MCF 10A (cell line): ENCODE data around the gene PDZD8. TPM values are rescaled to one million over a fixed set of nuclear protein-coding genes. Genes with fewer than 3 reads are reported as not detected.

ENCODE experiments used
- BruUV-seq: library from RNA; stranded (reverse); fragments of 400-500 nt; replicated peaks from 2 replicates; lab custom pipeline; 2021; lab: Mats Ljungman, UMichigan
- CTCF ChIA-PET: fragments of 300-600 bp; sonication (Branson Sonifier 250); formaldehyde crosslinking; extraction: SDS; loops from one replicate; lab custom pipeline; 2021; ENCODE audit warnings: antibody characterized with exemption, inconsistent platforms; lab: Yijun Ruan, JAX
- POLR2A ChIA-PET: fragments of 300-600, 350-650 bp; sonication (Branson Sonifier 250); formaldehyde crosslinking; extraction: SDS; loops from one replicate; lab custom pipeline; 2020; ENCODE audit warnings: antibody characterized with exemption, inconsistent platforms; lab: Yijun Ruan, JAX
- DNase-seq: peaks from one replicate; pipeline ENCODE4 v3.0.0-alpha.2; 2018; ENCODE audit not compliant: unreplicated experiment
- H3K27ac Mint-ChIP-seq: one replicate; pipeline ENCODE4 v1.8.0; 2022; ENCODE audit warnings: mild to moderate bottlenecking, low read depth, mixed read lengths; ENCODE audit not compliant: unreplicated experiment
- H3K27me3 Mint-ChIP-seq: one replicate; pipeline ENCODE4 v1.8.0; 2022; ENCODE audit warnings: mixed read lengths; ENCODE audit not compliant: insufficient read depth, unreplicated experiment
- H3K36me3 Mint-ChIP-seq: one replicate; pipeline ENCODE4 v1.8.0; 2022; ENCODE audit warnings: mild to moderate bottlenecking, moderate library complexity, mixed read lengths; ENCODE audit not compliant: insufficient read depth, unreplicated experiment
- H3K4me1 Mint-ChIP-seq: one replicate; pipeline ENCODE4 v1.8.0; 2022; ENCODE audit warnings: mixed read lengths; ENCODE audit not compliant: insufficient read depth, unreplicated experiment
- H3K4me3 Mint-ChIP-seq: one replicate; pipeline ENCODE4 v1.8.0; 2022; ENCODE audit warnings: mild to moderate bottlenecking, moderate library complexity, mixed read lengths; ENCODE audit not compliant: unreplicated experiment
- H3K9me3 Mint-ChIP-seq: one replicate; pipeline ENCODE4 v1.8.0; 2022; ENCODE audit warnings: mixed read lengths; ENCODE audit not compliant: unreplicated experiment
- CTCF ChIP-seq: fragments of 200-600 bp; IDR thresholded peaks from one replicate; pipeline ENCODE4 v1.8.0; 2022; ENCODE audit warnings: antibody characterized with exemption, mild to moderate bottlenecking; ENCODE audit not compliant: unreplicated experiment
- intact Hi-C: fragments of 100-400 bp; cut with micrococcal nuclease; formaldehyde crosslinking; loops from 2 replicates; pipeline ENCODE4 v1.14.1; 2022
- total RNA-seq: library from RNA; stranded (reverse); gene quantifications from 2 replicates; pipeline ENCODE4 v1.2.3, GENCODE V29; 2022

PDZD8 gene
- total RNA-seq, 1 experiment from 2014 or later, result 43.0 TPM

- CTCF ChIA-PET, result interaction anchor here (0.7 to 1.3 kb wide), 5 partner anchors 10 to 1833 kb away, joined by 3 to 4 read pairs (median 3); no protein-coding TSS in a partner anchor
- Mint-ChIP-seq H3K9me3 (no peaks in the 10 kb centered on the region), H3K27me3 (no peaks in the 10 kb centered on the region), H3K36me3 (peaks cover 7% of the 10 kb centered on the region), H3K4me3 (no peak overlapping the region), H3K27ac (no peak overlapping the region), H3K4me1 (peaks cover 33% of the 10 kb centered on the region)
- POLR2A ChIA-PET, result interaction anchor here (0.8 to 4.3 kb wide), 10 partner anchors 10 to 38 kb away, joined by 3 to 65 read pairs (median 5); no protein-coding TSS in a partner anchor
- intact Hi-C loops, result no loop called here
- BruUV-seq, result no TSS peak
- peak; percentile 32 for DNase-seq
- TF ChIP-seq CTCF, result no peak
Observed at GRCh38 chr10:117360994-117361667, 14.1 kb downstream of the PDZD8 start.

- H3K27ac Mint-ChIP-seq, result peak overlapping the region; percentile 10
- TF ChIP-seq CTCF, result no peak
- H3K4me1 Mint-ChIP-seq, result peaks cover 31% of the 10 kb centered on the region
- H3K4me3 Mint-ChIP-seq, result no peak overlapping the region
- no TSS peak for BruUV-seq
- ChIA-PET POLR2A (interaction anchor here (0.6 to 4.3 kb wide), 11 partner anchors 9 to 79 kb away, joined by 3 to 65 read pairs (median 4); no protein-coding TSS in a partner anchor), CTCF (interaction anchor here (0.8 to 1.3 kb wide), 3 partner anchors 11 to 14 kb away, joined by 3 to 5 read pairs (median 3); no protein-coding TSS in a partner anchor)
- peaks cover 7% of the 10 kb centered on the region for H3K36me3 Mint-ChIP-seq
- H3K9me3 Mint-ChIP-seq, result no peaks in the 10 kb centered on the region
- no peak for DNase-seq
- intact Hi-C loops, result no loop called here
- H3K27me3 Mint-ChIP-seq, result no peaks in the 10 kb centered on the region
Observed at GRCh38 chr10:117360016-117360415, 15.2 kb downstream of the PDZD8 start.

GRCh38 chr10:117355072-117355471 is 20.2 kb downstream of the PDZD8 start:
- no peak for DNase-seq
- Mint-ChIP-seq H3K4me3 (no peak overlapping the region), H3K27ac (no peak overlapping the region), H3K9me3 (no peaks in the 10 kb centered on the region), H3K36me3 (peaks cover 7% of the 10 kb centered on the region), H3K27me3 (no peaks in the 10 kb centered on the region), H3K4me1 (peaks cover 24% of the 10 kb centered on the region)
- TF ChIP-seq CTCF, result no peak
- intact Hi-C loops, result no loop called here
- ChIA-PET POLR2A (interaction anchor here (0.7 to 1.4 kb wide), 2 partner anchors 9 to 19 kb away, joined by 3 to 4 read pairs; no protein-coding TSS in a partner anchor), CTCF (interaction anchor here (0.6 to 0.9 kb wide), 3 partner anchors 13 to 307 kb away, joined by 3 to 4 read pairs (median 3); no protein-coding TSS in a partner anchor)
- BruUV-seq, result no TSS peak

- Mint-ChIP-seq H3K27ac (no peak overlapping the region), H3K36me3 (peaks cover 5% of the 10 kb centered on the region), H3K4me1 (peaks cover 22% of the 10 kb centered on the region), H3K9me3 (no peaks in the 10 kb centered on the region), H3K4me3 (no peak overlapping the region), H3K27me3 (no peaks in the 10 kb centered on the region)
- DNase-seq, result no peak
- BruUV-seq, result no TSS peak
- TF ChIP-seq CTCF, result no peak
- ChIA-PET POLR2A (interaction anchor here (0.6 kb wide), 1 partner anchor 53 kb away, joined by 3 read pairs; no protein-coding TSS in a partner anchor), CTCF (no interaction called here)
- intact Hi-C loops, result no loop called here
Observed at GRCh38 chr10:117353684-117354083, 21.6 kb downstream of the PDZD8 start.
